GM19452 (cell line): ENCODE results near the gene ZBED1.
"Not testable (repeated sequence)": the region's sequence is repeated elsewhere in the genome, so short reads cannot be mapped to it uniquely, and the experiment has no call there.

Source experiments
- ATAC-seq: cut with Tn5 transposase; IDR thresholded peaks from one replicate; pipeline ENCODE4 v1.9.1; 2021; ENCODE audit not compliant: unreplicated experiment

ZBED1 gene

GRCh38 chrX:2457289-2458133 is 43.3 kb downstream of the ZBED1 start:
- no peak for ATAC-seq

GRCh38 chrX:2456091-2456490 is 44.7 kb downstream of the ZBED1 start:
- not testable (repeated sequence) for ATAC-seq

- ATAC-seq: not testable (repeated sequence)
Measured at GRCh38 chrX:2454620-2455019, 46.2 kb downstream of the ZBED1 start.

- no peak for ATAC-seq
Measured at GRCh38 chrX:2452799-2453198, 48.0 kb downstream of the ZBED1 start.

GRCh38 chrX:2452317-2452784 is 48.4 kb downstream of the ZBED1 start:
- ATAC-seq: no peak

GRCh38 chrX:2451501-2452316 is 49.1 kb downstream of the ZBED1 start:
- no peak for ATAC-seq

GRCh38 chrX:2450681-2451080 is 50.1 kb downstream of the ZBED1 start:
- ATAC-seq: no peak

GRCh38 chrX:2449135-2449886 is 51.5 kb downstream of the ZBED1 start:
- no peak for ATAC-seq

GRCh38 chrX:2447484-2447883 is 53.3 kb downstream of the ZBED1 start:
- no peak for ATAC-seq

- no peak for ATAC-seq
Measured at GRCh38 chrX:2446815-2447214, 54.0 kb downstream of the ZBED1 start.

- no peak for ATAC-seq
Measured at GRCh38 chrX:2445662-2446623, 54.8 kb downstream of the ZBED1 start.

- ATAC-seq: no peak
Measured at GRCh38 chrX:2442694-2443093, 58.1 kb downstream of the ZBED1 start.

GRCh38 chrX:2441466-2441865 is 59.3 kb downstream of the ZBED1 start:
- ATAC-seq: no peak

GRCh38 chrX:2439613-2440012 is 61.2 kb downstream of the ZBED1 start:
- ATAC-seq: no peak
